HepG2 (cell line): ENCODE results near the gene PIBF1. TPM values are rescaled to one million over a fixed set of nuclear protein-coding genes. Genes with fewer than 3 reads are reported as not detected.

Experiments
- ATAC-seq: fragments of 200-7000 bp; cut with Tn5 transposase; 3 replicates; pipeline ENCODE4 v1.9.1; 2020; ENCODE audit warnings: mild to moderate bottlenecking, moderate library complexity
- BruUV-seq: library from RNA; stranded (reverse); fragments of 400-500 nt; replicated peaks from 2 replicates; lab custom pipeline; 2021; lab: Mats Ljungman, UMichigan
- CTCF ChIA-PET: fragments of 300-600 bp; formaldehyde crosslinking; extraction: SDS; loops from one replicate; lab custom pipeline; 2021; ENCODE audit warnings: low total read pairs, inconsistent platforms, low intra/inter-chr PET ratio; lab: Yijun Ruan, JAX
- POLR2A ChIA-PET: fragments of 350-600 bp; sonication (Branson Sonifier 250); formaldehyde crosslinking; loops from one replicate; lab custom pipeline; 2020; ENCODE audit warnings: antibody characterized with exemption, inconsistent platforms; lab: Yijun Ruan, JAX
- DNase-seq: peaks from one replicate; pipeline ENCODE4 v3.0.0-alpha.2; 2015; ENCODE audit warnings: low spot score
- FAIRE-seq: peaks from 3 replicates; lab custom pipeline; 2011; peaks lifted over from hg19 to GRCh38; lab: Jason Lieb, UNC
- H2AFZ ChIP-seq: one replicate; pipeline ENCODE4 v1.6.1; 2011; ENCODE audit warnings: low read length, inconsistent platforms
- H3K27ac ChIP-seq: fragments of 300-600 bp; 3 replicates; pipeline ENCODE4 v1.8.0; 2011; ENCODE audit warnings: mixed run types, mild to moderate bottlenecking, mixed read lengths, low read length, inconsistent platforms; ENCODE audit not compliant: insufficient read depth; ENCODE audit errors: extremely low read length
- H3K27me3 ChIP-seq, 2 experiments: fragments of 200-600 bp in 1 of 2; 2 replicates in 1 of 2; 3 replicates in 1 of 2; pipeline versions ENCODE4 v1.6.0 to v1.8.0; 2011; ENCODE audit warnings: low read length in 2 of 2, mild to moderate bottlenecking in 2 of 2, moderate library complexity in 2 of 2, inconsistent platforms in 1 of 2; ENCODE audit not compliant: insufficient read depth in 2 of 2, control insufficient read depth in 1 of 2
- H3K36me3 ChIP-seq, 2 experiments: fragments of 200-600 bp in 1 of 2; replicated peaks in 1 of 2; 2 replicates in 1 of 2; 3 replicates in 1 of 2; pipeline versions ENCODE4 v1.5.1 to v1.8.0; 2011; ENCODE audit warnings: low read length in 2 of 2, inconsistent platforms in 1 of 2; ENCODE audit not compliant: insufficient read depth in 2 of 2, control insufficient read depth in 1 of 2
- H3K4me1 ChIP-seq: 2 replicates; pipeline ENCODE4 v1.5.1; 2012; ENCODE audit warnings: low read length, inconsistent platforms; ENCODE audit not compliant: insufficient read depth
- H3K4me2 ChIP-seq: 2 replicates; pipeline ENCODE4 v1.6.0; 2011; ENCODE audit warnings: low read depth, low read length, inconsistent platforms
- H3K4me3 ChIP-seq, 3 experiments: fragments of 200-600 bp in 1 of 3; sonication (generic), shearing (Covaris generic) in 1 of 3; replicated peaks in 1 of 3; 2 replicates each; pipeline ENCODE4 v1.5.1; 2011 to 2016; ENCODE audit warnings: low read length in 3 of 3, inconsistent platforms in 2 of 3, low read depth in 2 of 3, mild to moderate bottlenecking in 2 of 3, control low read depth in 1 of 3, mixed read lengths in 1 of 3; ENCODE audit not compliant: insufficient read depth in 1 of 3
- H3K79me2 ChIP-seq: one replicate; pipeline ENCODE4 v1.6.1; 2011; ENCODE audit warnings: low read length, inconsistent platforms; ENCODE audit not compliant: insufficient read depth
- H3K9ac ChIP-seq: 2 replicates; pipeline ENCODE4 v1.6.0; 2011; ENCODE audit warnings: mild to moderate bottlenecking, low read depth, low read length, inconsistent platforms; ENCODE audit not compliant: insufficient read depth
- H3K9me3 ChIP-seq: 2 replicates; pipeline ENCODE4 v1.5.1; 2012; ENCODE audit warnings: mild to moderate bottlenecking, low read length
- H4K20me1 ChIP-seq: 2 replicates; pipeline ENCODE4 v1.6.0; 2011; ENCODE audit warnings: inconsistent platforms, mild to moderate bottlenecking, low read length, moderate library complexity; ENCODE audit not compliant: insufficient read depth
- CEBPB ChIP-seq: IDR thresholded peaks from 2 replicates; pipeline ENCODE4 v1.6.1; 2011; ENCODE audit warnings: low read depth, low read length, improper control_type of control experiment, borderline replicate concordance
- DZIP1 ChIP-seq: sonication (generic); formaldehyde crosslinking; IDR thresholded peaks from 2 replicates; pipeline ENCODE4 v1.5.0; 2020; ENCODE audit warnings: mild to moderate bottlenecking, missing genetic modification reagents
- JUND ChIP-seq: sonication (generic); formaldehyde crosslinking; IDR thresholded peaks from 2 replicates; pipeline ENCODE4 v1.8.0; 2022; ENCODE audit warnings: mild to moderate bottlenecking, missing genetic modification reagents
- MXD4 ChIP-seq: IDR thresholded peaks from 2 replicates; pipeline ENCODE4 v1.6.1; 2016; ENCODE audit warnings: mild to moderate bottlenecking, missing biosample characterization, missing genetic modification reagents
- NONO ChIP-seq, 2 experiments: fragments of 450-650 bp in 1 of 2; sonication (generic) in 1 of 2; formaldehyde crosslinking in 1 of 2; IDR thresholded peaks in 1 of 2; conservative IDR thresholded peaks in 1 of 2; 2 replicates each; pipeline versions ENCODE4 v1.6.1 to v1.8.0; 2017 to 2022; ENCODE audit warnings: mild to moderate bottlenecking in 1 of 2, missing genetic modification reagents in 1 of 2, moderate library complexity in 1 of 2
- REST ChIP-seq, 2 experiments: IDR thresholded peaks; 2 replicates each; pipeline ENCODE4 v1.6.1; 2011 to 2012; ENCODE audit warnings: low read length in 2 of 2, borderline replicate concordance in 1 of 2, low read depth in 1 of 2, mild to moderate bottlenecking in 1 of 2, moderate library complexity in 1 of 2
- SRSF1 ChIP-seq: fragments of 200-400 bp; formaldehyde crosslinking; optimal IDR thresholded peaks from 2 replicates; pipeline ENCODE3; 2017; ENCODE audit warnings: mild to moderate bottlenecking, low read depth, low read length, moderate library complexity
- TEAD3 ChIP-seq: optimal IDR thresholded peaks from 2 replicates; pipeline ENCODE3; 2016; ENCODE audit warnings: borderline replicate concordance
- TMF1 ChIP-seq: sonication (generic); formaldehyde crosslinking; IDR thresholded peaks from 2 replicates; pipeline ENCODE4 v1.8.1; 2022; ENCODE audit warnings: low read depth, missing genetic modification reagents
- WGBS: methylation state at CpG from one replicate; pipeline ENCODE4 v1.1.6; 2017; ENCODE audit warnings: low lambda C conversion rate; 5-methylcytosine and 5-hydroxymethylcytosine counted together
- in situ Hi-C: cut with HindIII; loops from 2 replicates; pipeline ENCODE4 v1.10.0; 2017; ENCODE audit warnings: low pct_unique_long_range_greater_than_20kb; ENCODE audit not compliant: extremely low pct_ligation_motif_present
- intact Hi-C: fragments of 100-400 bp; cut with micrococcal nuclease; formaldehyde crosslinking; loops from one replicate; pipeline ENCODE4 v1.10.0; 2022; ENCODE audit not compliant: unreplicated experiment
- polyA plus RNA-seq, 8 experiments: library from polyadenylated mRNA; depleted of rRNA in 3 of 8; stranded (reverse) in 7 of 8; unstranded in 1 of 8; fragments of >200 nt; fragmentation: Illumina TruSeq in 4 of 8; extraction: Trizol in 4 of 8; gene quantifications; 2 replicates each; pipeline versions ENCODE4 v1.2.1 to v1.2.3, GENCODE V29; 2011 to 2016; ENCODE audit warnings: low read depth in 4 of 8, missing spikeins in 1 of 8, mixed read lengths in 1 of 8; ENCODE audit not compliant: insufficient read depth in 1 of 8
- total RNA-seq, 5 experiments: library from RNA; depleted of rRNA; stranded (reverse); fragments of >200 nt; fragmentation: Illumina TruSeq; extraction: Trizol; gene quantifications; 2 replicates each; pipeline ENCODE4 v1.2.3, GENCODE V29; 2016; ENCODE audit warnings: low read depth in 1 of 5

The PIBF1 gene
- total and polyA plus RNA-seq, 2 of the 13 experiments (the other 11 are each of a cell fraction or from before 2014, with no cell fraction given): 4.2 to 15.8 TPM

GRCh38 chr13:72886272-72887067 is 104.5 kb downstream of the PIBF1 start:
- H2AFZ ChIP-seq: no peak overlapping the region
- ATAC-seq: no peak
- no peaks in the 10 kb centered on the region for H3K79me2 ChIP-seq
- FAIRE-seq: no peak
- DNase-seq: no peak
- H3K4me2 ChIP-seq: no peak overlapping the region
- H3K27me3 ChIP-seq: no peaks in the 10 kb centered on the region
- 88% methylated on average over 5 of the region's 5 CpGs for WGBS
- H4K20me1 ChIP-seq: no peaks in the 10 kb centered on the region
- 0 out of 2 replicates have a peak, but pooled peaks have one; percentile 31 for TF ChIP-seq CEBPB
- TF ChIP-seq DZIP1 (CRISPR knock-in tag): no peak
- H3K4me3 ChIP-seq: no peak overlapping the region
- no peaks in the 10 kb centered on the region for H3K36me3 ChIP-seq
- no TSS peak for BruUV-seq
- no peaks in the 10 kb centered on the region for H3K9me3 ChIP-seq
- ChIA-PET POLR2A (no interaction called here), CTCF (no interaction called here)
- H3K27ac ChIP-seq: no peak overlapping the region
- H3K4me1 ChIP-seq: no peaks in the 10 kb centered on the region
- intact Hi-C loops: no loop called here
- in situ Hi-C loops: no loop called here
- no peak overlapping the region for H3K9ac ChIP-seq

- H3K27ac ChIP-seq: no peak overlapping the region
- no peaks in the 10 kb centered on the region for H3K27me3 ChIP-seq
- H4K20me1 ChIP-seq: no peaks in the 10 kb centered on the region
- no peaks in the 10 kb centered on the region for H3K9me3 ChIP-seq
- no peaks in the 10 kb centered on the region for H3K4me1 ChIP-seq
- H3K9ac ChIP-seq: no peak overlapping the region
- 100% methylated on average over 1 of the region's 1 CpG for WGBS
- ChIA-PET CTCF (no interaction called here), POLR2A (no interaction called here)
- H2AFZ ChIP-seq: no peak overlapping the region
- in situ Hi-C loops: no loop called here
- ATAC-seq: no peak
- no peaks in the 10 kb centered on the region; a peak in 1 of 5 replicates for H3K36me3 ChIP-seq
- FAIRE-seq: no peak
- no peak overlapping the region for H3K4me2 ChIP-seq
- no TSS peak for BruUV-seq
- H3K79me2 ChIP-seq: no peaks in the 10 kb centered on the region
- intact Hi-C loops: no loop called here
- no peak for DNase-seq
- H3K4me3 ChIP-seq: no peak overlapping the region
- no peak for TF ChIP-seq MXD4 (CRISPR knock-in tag)
- no peak for TF ChIP-seq NONO (IDR thresholded peaks at IDR 0.05)
- no peak for TF ChIP-seq NONO (CRISPR knock-in tag; conservative IDR thresholded peaks at IDR 0.05)
- no peak for TF ChIP-seq SRSF1
- TF ChIP-seq TEAD3 (CRISPR knock-in tag): no peak
- TF ChIP-seq JUND (CRISPR knock-in tag): no peak
- no peak for TF ChIP-seq REST (IDR thresholded peaks at IDR 0.05; ENCODE audit: borderline replicate concordance in 1 of 2, low read depth in 1 of 2, low read length in 2 of 2)
- no peak for TF ChIP-seq TMF1 (CRISPR knock-in tag)
Measured at GRCh38 chr13:72889495-72889894, 107.6 kb downstream of the PIBF1 start.
